ENCODE measurements around the gene PCSK4. TPM values are rescaled to one million over a fixed set of nuclear protein-coding genes. Genes with fewer than 3 reads are reported as not detected.

The PCSK4 gene
- total RNA-seq, 1 donor from 2014 or later, result 37.7 TPM

- peaks cover 2% of the 10 kb centered on the region for H3K4me1 Mint-ChIP-seq (ENCODE audit: low read depth)
- no peaks in the 10 kb centered on the region for H3K9me3 Mint-ChIP-seq (ENCODE audit: low read depth)
- TF ChIP-seq CTCF (IDR thresholded peaks at IDR 0.05; ENCODE audit: unreplicated experiment), result no peak
- H3K27ac Mint-ChIP-seq, result no peak overlapping the region
- H3K36me3 Mint-ChIP-seq (ENCODE audit: insufficient read depth), result no peaks in the 10 kb centered on the region
- no peak for DNase-seq (ENCODE audit: low spot score, unreplicated experiment)
- peaks cover 22% of the 10 kb centered on the region for H3K27me3 Mint-ChIP-seq
- no peak overlapping the region for H3K4me3 Mint-ChIP-seq (ENCODE audit: low read depth)
Measured at GRCh38 chr19:1472231-1473084, 17.7 kb downstream of the PCSK4 start.

- H3K27me3 Mint-ChIP-seq, result peaks cover 24% of the 10 kb centered on the region
- H3K4me3 Mint-ChIP-seq (ENCODE audit: low read depth), result no peak overlapping the region
- TF ChIP-seq CTCF (IDR thresholded peaks at IDR 0.05; ENCODE audit: unreplicated experiment), result peak; percentile 20
- H3K36me3 Mint-ChIP-seq (ENCODE audit: insufficient read depth), result no peaks in the 10 kb centered on the region
- no peaks in the 10 kb centered on the region for H3K9me3 Mint-ChIP-seq (ENCODE audit: low read depth)
- peaks cover 2% of the 10 kb centered on the region for H3K4me1 Mint-ChIP-seq (ENCODE audit: low read depth)
- H3K27ac Mint-ChIP-seq, result no peak overlapping the region
- no peak for DNase-seq (ENCODE audit: low spot score, unreplicated experiment)
Measured at GRCh38 chr19:1471515-1472160, 18.5 kb downstream of the PCSK4 start.

GRCh38 chr19:1471010-1471514 lies 19.1 kb downstream of the PCSK4 start:
- Mint-ChIP-seq H3K36me3 (ENCODE audit: insufficient read depth) (no peaks in the 10 kb centered on the region), H3K27ac (no peak overlapping the region), H3K4me1 (ENCODE audit: low read depth) (peaks cover 2% of the 10 kb centered on the region), H3K9me3 (ENCODE audit: low read depth) (no peaks in the 10 kb centered on the region), H3K4me3 (ENCODE audit: low read depth) (no peak overlapping the region), H3K27me3 (peaks cover 25% of the 10 kb centered on the region)
- no peak for TF ChIP-seq CTCF (IDR thresholded peaks at IDR 0.05; ENCODE audit: unreplicated experiment)
- no peak for DNase-seq (ENCODE audit: low spot score, unreplicated experiment)

GRCh38 chr19:1470305-1471009 lies 19.7 kb downstream of the PCSK4 start:
- Mint-ChIP-seq H3K4me1 (ENCODE audit: low read depth) (peaks cover 2% of the 10 kb centered on the region), H3K27ac (no peak overlapping the region), H3K36me3 (ENCODE audit: insufficient read depth) (no peaks in the 10 kb centered on the region), H3K9me3 (ENCODE audit: low read depth) (no peaks in the 10 kb centered on the region), H3K4me3 (ENCODE audit: low read depth) (peak overlapping the region; percentile 11), H3K27me3 (peaks cover 25% of the 10 kb centered on the region)
- TF ChIP-seq CTCF (IDR thresholded peaks at IDR 0.05; ENCODE audit: unreplicated experiment), result no peak
- no peak for DNase-seq (ENCODE audit: low spot score, unreplicated experiment)

- Mint-ChIP-seq H3K36me3 (ENCODE audit: insufficient read depth) (no peaks in the 10 kb centered on the region), H3K9me3 (ENCODE audit: low read depth) (no peaks in the 10 kb centered on the region), H3K4me3 (ENCODE audit: low read depth) (peak overlapping the region; percentile 11), H3K4me1 (ENCODE audit: low read depth) (peaks cover 2% of the 10 kb centered on the region), H3K27me3 (peaks cover 25% of the 10 kb centered on the region), H3K27ac (peak overlapping the region; percentile 49)
- no peak for TF ChIP-seq CTCF (IDR thresholded peaks at IDR 0.05; ENCODE audit: unreplicated experiment)
- no peak for DNase-seq (ENCODE audit: low spot score, unreplicated experiment)
Measured at GRCh38 chr19:1470055-1470304, 20.2 kb downstream of the PCSK4 start.

All from progenitor cell of endocrine pancreas (in vitro differentiated cells).